PFSK-1 (cell line): ENCODE data around the gene TERB2.

Source experiments
- FOXP2 ChIP-seq: optimal IDR thresholded peaks from 2 replicates; pipeline ENCODE3; 2011; ENCODE audit warnings: borderline replicate concordance, control low read depth, inconsistent platforms; ENCODE audit not compliant: insufficient read depth; ENCODE audit errors: extremely low read length, extremely low read depth
- POLR2AphosphoS5 ChIP-seq: IDR thresholded peaks from 2 replicates; pipeline ENCODE4 v1.6.1; 2012; ENCODE audit warnings: low read depth, mild to moderate bottlenecking, control low read depth, low read length, moderate library complexity
- REST ChIP-seq, 2 experiments: IDR thresholded peaks; 2 replicates each; pipeline versions ENCODE4 v1.6.1 to v1.8.0; 2011 to 2012; ENCODE audit warnings: low read depth in 2 of 2, low read length in 2 of 2, control low read depth in 1 of 2, inconsistent platforms in 1 of 2, mild to moderate bottlenecking in 1 of 2, moderate library complexity in 1 of 2; ENCODE audit not compliant: insufficient read depth in 1 of 2
- SIN3A ChIP-seq: IDR thresholded peaks from 2 replicates; pipeline ENCODE4 v1.6.1; 2012; ENCODE audit warnings: mild to moderate bottlenecking, low read length, moderate library complexity, borderline replicate concordance; ENCODE audit not compliant: insufficient read depth
- TAF1 ChIP-seq: IDR thresholded peaks from 2 replicates; pipeline ENCODE4 v1.6.1; 2012; ENCODE audit warnings: low read length, control low read depth, borderline replicate concordance; ENCODE audit not compliant: insufficient read depth

The TERB2 gene

GRCh38 chr15:44968475-44968874 lies 12.0 kb downstream of the TERB2 start:
- TF ChIP-seq SIN3A (no peak), POLR2AphosphoS5 (no peak), TAF1 (no peak), REST (IDR thresholded peaks at IDR 0.05; ENCODE audit: insufficient read depth in 1 of 2, low read depth in 2 of 2, low read length in 2 of 2) (no peak), FOXP2 (no peak)

- no peak for TF ChIP-seq TAF1
- no peak for TF ChIP-seq REST (IDR thresholded peaks at IDR 0.05; ENCODE audit: insufficient read depth in 1 of 2, low read depth in 2 of 2, low read length in 2 of 2)
- no peak for TF ChIP-seq SIN3A
- TF ChIP-seq POLR2AphosphoS5, result no peak
- TF ChIP-seq FOXP2, result no peak
Measured at GRCh38 chr15:44971036-44971435, 14.5 kb downstream of the TERB2 start.

GRCh38 chr15:44999105-44999504 lies 42.6 kb downstream of the TERB2 start:
- TF ChIP-seq SIN3A (no peak), REST (IDR thresholded peaks at IDR 0.05; ENCODE audit: insufficient read depth in 1 of 2, low read depth in 2 of 2, low read length in 2 of 2) (no peak), FOXP2 (no peak), POLR2AphosphoS5 (no peak), TAF1 (no peak)

- no peak for TF ChIP-seq POLR2AphosphoS5
- TF ChIP-seq REST (IDR thresholded peaks at IDR 0.05; ENCODE audit: insufficient read depth in 1 of 2, low read depth in 2 of 2, low read length in 2 of 2), result no peak
- no peak for TF ChIP-seq TAF1
- no peak for TF ChIP-seq FOXP2
- no peak for TF ChIP-seq SIN3A
Measured at GRCh38 chr15:45009046-45009445, 52.6 kb downstream of the TERB2 start.

- TF ChIP-seq FOXP2 (no peak), POLR2AphosphoS5 (no peak), REST (IDR thresholded peaks at IDR 0.05; ENCODE audit: insufficient read depth in 1 of 2, low read depth in 2 of 2, low read length in 2 of 2) (no peak), TAF1 (no peak), SIN3A (no peak)
Measured at GRCh38 chr15:45021348-45021747, 64.9 kb downstream of the TERB2 start.
